Loucy (cell line): Measurements from ENCODE around the gene GBA2.

Experiments
- H2AFZ ChIP-seq: fragments of 200-600 bp; sonication (generic); 2 replicates; pipeline ENCODE4 v1.6.0; 2016; ENCODE audit warnings: antibody characterized with exemption, mild to moderate bottlenecking, low read length, moderate library complexity
- H3F3A ChIP-seq: fragments of 200-600 bp; 2 replicates; pipeline ENCODE4 v1.6.0; 2016; ENCODE audit warnings: antibody characterized with exemption, low read depth, mild to moderate bottlenecking
- H3K27me3 ChIP-seq: fragments of 200-600 bp; sonication (generic); 2 replicates; pipeline ENCODE4 v1.6.1; 2014; ENCODE audit warnings: low read length, mild to moderate bottlenecking; ENCODE audit not compliant: insufficient read depth, poor library complexity, severe bottlenecking
- H3K36me3 ChIP-seq: fragments of 200-600 bp; sonication (generic); 2 replicates; pipeline ENCODE4 v1.6.1; 2016; ENCODE audit warnings: low read length; ENCODE audit not compliant: insufficient read depth
- H3K4me1 ChIP-seq: fragments of 200-600 bp; sonication (generic); 2 replicates; pipeline ENCODE4 v1.5.1; 2014; ENCODE audit warnings: low read length, mild to moderate bottlenecking; ENCODE audit not compliant: insufficient read depth, poor library complexity, severe bottlenecking
- H3K4me2 ChIP-seq: fragments of 200-600 bp; sonication (generic); 2 replicates; pipeline ENCODE4 v1.6.0; 2014; ENCODE audit warnings: antibody characterized with exemption, low read length, low read depth, mild to moderate bottlenecking; ENCODE audit not compliant: poor library complexity, severe bottlenecking
- H3K4me3 ChIP-seq: fragments of 200-600 bp; sonication (generic); 2 replicates; pipeline ENCODE4 v1.5.1; 2014; ENCODE audit warnings: low read length, mild to moderate bottlenecking, mixed read lengths; ENCODE audit not compliant: poor library complexity, severe bottlenecking
- H3K79me2 ChIP-seq: fragments of 200-600 bp; sonication (generic); 2 replicates; pipeline ENCODE4 v1.6.1; 2014; ENCODE audit warnings: low read length; ENCODE audit not compliant: insufficient read depth
- H3K9ac ChIP-seq: fragments of 200-600 bp; sonication (generic); 2 replicates; pipeline ENCODE4 v1.6.0; 2014; ENCODE audit warnings: mild to moderate bottlenecking, low read depth, low read length, moderate library complexity; ENCODE audit not compliant: poor library complexity, severe bottlenecking
- H3K9me2 ChIP-seq: fragments of 200-600 bp; sonication (generic); replicated peaks from 2 replicates; pipeline ENCODE4 v1.6.1; 2016; ENCODE audit warnings: low read depth, low read length, mixed read lengths
- H3K9me3 ChIP-seq: fragments of 200-600 bp; sonication (generic); 2 replicates; pipeline ENCODE4 v1.6.1; 2014; ENCODE audit warnings: mild to moderate bottlenecking, antibody characterized with exemption, low read length, low read depth; ENCODE audit not compliant: insufficient read depth
- H4K20me1 ChIP-seq: fragments of 200-600 bp; sonication (generic); 2 replicates; pipeline ENCODE4 v1.6.0; 2014; ENCODE audit warnings: antibody characterized with exemption, low read length, mild to moderate bottlenecking; ENCODE audit not compliant: insufficient read depth, poor library complexity, severe bottlenecking
- EZH2phosphoT487 ChIP-seq: fragments of 200-600 bp; IDR thresholded peaks from 2 replicates; pipeline ENCODE4 v1.6.1; 2018; ENCODE audit warnings: antibody characterized with exemption, mild to moderate bottlenecking, moderate library complexity, borderline replicate concordance
- TF ChIP-seq, protein P1 (sequence below): fragments of 200-600 bp; sonication (generic); conservative IDR thresholded peaks from 2 replicates; pipeline ENCODE4 v1.5.1; 2014; ENCODE audit warnings: mild to moderate bottlenecking, antibody characterized with exemption, low read length

Gene GBA2

GRCh38 chr9:35713578-35713977 is 35.5 kb downstream of the GBA2 start:
- no peaks in the 10 kb centered on the region for H4K20me1 ChIP-seq
- H2AFZ ChIP-seq: no peak overlapping the region

GRCh38 chr9:35712762-35713400 is 36.1 kb downstream of the GBA2 start:
- H4K20me1 ChIP-seq: no peaks in the 10 kb centered on the region
- peaks cover 92% of the 10 kb centered on the region for H3K36me3 ChIP-seq

More at GRCh38 chr9:35713578-35713977, 35.5 kb downstream of the GBA2 start:
- Histone ChIP-seq H3K36me3 (peaks cover 92% of the 10 kb centered on the region; the same call in 1 of the 2 replicates), H3K4me2 (no peak overlapping the region), H3K4me3 (no peak overlapping the region), H3K79me2 (no peaks in the 10 kb centered on the region), H3K9me2 (no peaks in the 10 kb centered on the region), H3K27me3 (no peaks in the 10 kb centered on the region), H3K9ac (no peak overlapping the region), H3K4me1 (no peaks in the 10 kb centered on the region), H3K9me3 (no peaks in the 10 kb centered on the region), H3F3A (no peaks in the 10 kb centered on the region)
- TF ChIP-seq EZH2phosphoT487: no peak
- TF ChIP-seq, protein P1, sequence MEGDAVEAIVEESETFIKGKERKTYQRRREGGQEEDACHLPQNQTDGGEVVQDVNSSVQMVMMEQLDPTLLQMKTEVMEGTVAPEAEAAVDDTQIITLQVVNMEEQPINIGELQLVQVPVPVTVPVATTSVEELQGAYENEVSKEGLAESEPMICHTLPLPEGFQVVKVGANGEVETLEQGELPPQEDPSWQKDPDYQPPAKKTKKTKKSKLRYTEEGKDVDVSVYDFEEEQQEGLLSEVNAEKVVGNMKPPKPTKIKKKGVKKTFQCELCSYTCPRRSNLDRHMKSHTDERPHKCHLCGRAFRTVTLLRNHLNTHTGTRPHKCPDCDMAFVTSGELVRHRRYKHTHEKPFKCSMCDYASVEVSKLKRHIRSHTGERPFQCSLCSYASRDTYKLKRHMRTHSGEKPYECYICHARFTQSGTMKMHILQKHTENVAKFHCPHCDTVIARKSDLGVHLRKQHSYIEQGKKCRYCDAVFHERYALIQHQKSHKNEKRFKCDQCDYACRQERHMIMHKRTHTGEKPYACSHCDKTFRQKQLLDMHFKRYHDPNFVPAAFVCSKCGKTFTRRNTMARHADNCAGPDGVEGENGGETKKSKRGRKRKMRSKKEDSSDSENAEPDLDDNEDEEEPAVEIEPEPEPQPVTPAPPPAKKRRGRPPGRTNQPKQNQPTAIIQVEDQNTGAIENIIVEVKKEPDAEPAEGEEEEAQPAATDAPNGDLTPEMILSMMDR: no peak

GRCh38 chr9:35711501-35712428 is 37.3 kb downstream of the GBA2 start:
- Histone ChIP-seq H3K27me3 (no peaks in the 10 kb centered on the region), H3K4me1 (no peaks in the 10 kb centered on the region), H3F3A (no peaks in the 10 kb centered on the region), H2AFZ (no peak overlapping the region), H3K4me3 (no peak overlapping the region), H3K79me2 (no peaks in the 10 kb centered on the region), H3K9me2 (no peaks in the 10 kb centered on the region), H3K9ac (no peak overlapping the region), H4K20me1 (no peaks in the 10 kb centered on the region), H3K36me3 (peaks cover 92% of the 10 kb centered on the region), H3K9me3 (no peaks in the 10 kb centered on the region), H3K4me2 (no peak overlapping the region)
- no peak for TF ChIP-seq EZH2phosphoT487
- TF ChIP-seq, protein P1: no peak

More at GRCh38 chr9:35712762-35713400, 36.1 kb downstream of the GBA2 start:
- Histone ChIP-seq H3K79me2 (no peaks in the 10 kb centered on the region), H3K9ac (no peak overlapping the region), H3K4me1 (no peaks in the 10 kb centered on the region), H3K4me2 (no peak overlapping the region), H2AFZ (no peak overlapping the region), H3K9me3 (no peaks in the 10 kb centered on the region), H3K4me3 (no peak overlapping the region), H3F3A (no peaks in the 10 kb centered on the region), H3K9me2 (no peaks in the 10 kb centered on the region), H3K27me3 (no peaks in the 10 kb centered on the region)
- TF ChIP-seq, protein P1: no peak
- TF ChIP-seq EZH2phosphoT487: no peak
